Measurements from ENCODE around the gene CAPZA1.

The CAPZA1 gene

DNA sequence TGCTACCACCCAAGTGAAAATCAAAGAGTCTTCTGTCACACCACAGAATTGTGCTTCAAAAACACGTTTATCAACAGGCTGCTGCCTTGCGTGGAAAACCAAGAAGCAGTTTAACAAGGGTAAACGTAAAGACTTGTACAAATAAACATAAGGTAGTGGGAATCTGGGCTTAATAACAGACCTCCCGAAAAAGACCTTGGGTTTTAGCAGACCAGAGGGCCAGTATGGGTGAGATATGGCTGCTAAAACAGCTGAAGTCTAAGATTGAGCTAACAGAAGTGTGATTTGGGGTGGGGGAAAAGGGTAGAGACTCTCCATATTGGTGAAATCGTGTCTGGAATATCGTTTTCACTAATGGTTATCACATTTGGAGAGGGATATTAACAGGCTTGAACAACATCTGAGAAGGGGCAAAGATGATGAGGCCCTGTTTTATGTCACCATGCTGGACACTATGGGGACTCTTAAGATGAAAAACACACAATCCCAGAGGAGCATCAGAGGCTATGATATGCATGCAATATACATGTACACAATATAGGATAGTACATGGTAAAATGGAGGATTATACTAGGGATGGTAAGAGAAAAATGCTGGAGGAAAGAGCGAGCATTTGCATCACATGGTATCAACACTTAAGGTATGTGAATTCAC is 56.2 kb downstream of the CAPZA1 start:
- H3K36me3 ChIP-seq (ENCODE audit: insufficient read depth, low read length): peaks cover 31% of the 10 kb centered on the region
- no peak for DNase-seq (ENCODE audit: low read depth, low spot score)
- H3K9ac ChIP-seq (ENCODE audit: insufficient read length): peak overlapping the region; percentile 93
- H3K4me3 ChIP-seq: peak overlapping the region; percentile 93
- H3K9me3 ChIP-seq (ENCODE audit: low read depth, low read length): no peaks in the 10 kb centered on the region
- TF ChIP-seq POLR2AphosphoS5 (IDR thresholded peaks at IDR 0.05; ENCODE audit: borderline replicate concordance, low read depth, low read length): no peak
- TF ChIP-seq FOXP2 (optimal IDR thresholded peaks at IDR 0.05; ENCODE audit: control extremely low read depth, extremely low read length, insufficient read depth): no peak
- TF ChIP-seq EZH2 (IDR thresholded peaks at IDR 0.05): no peak
- H3K27ac ChIP-seq: peak overlapping the region; percentile 79; the same call in 1 of the 2 replicates

DNA sequence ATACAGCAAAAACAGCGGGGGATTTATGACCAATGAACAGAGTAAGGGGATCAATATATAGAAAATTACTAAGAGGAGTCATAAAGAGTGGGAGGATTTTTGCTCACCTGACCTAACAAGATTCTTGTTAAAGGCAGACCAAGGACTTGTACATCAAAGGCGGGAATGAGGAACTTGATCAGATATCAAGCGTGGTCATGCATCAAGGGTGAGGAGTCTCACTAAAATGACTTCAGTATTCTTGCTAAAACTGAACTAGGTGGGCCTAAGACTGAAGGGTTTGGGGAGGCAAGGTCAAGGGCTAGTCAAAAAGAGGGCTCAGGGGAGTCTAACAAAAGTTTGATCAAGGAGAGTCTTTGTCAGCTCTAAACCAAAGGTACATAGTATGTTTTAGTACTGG is 56.9 kb downstream of the CAPZA1 start:
- TF ChIP-seq EZH2 (IDR thresholded peaks at IDR 0.05): no peak
- TF ChIP-seq FOXP2 (optimal IDR thresholded peaks at IDR 0.05; ENCODE audit: control extremely low read depth, extremely low read length, insufficient read depth): no peak
- no peak for TF ChIP-seq POLR2AphosphoS5 (IDR thresholded peaks at IDR 0.05; ENCODE audit: borderline replicate concordance, low read depth, low read length)
- Histone ChIP-seq H3K9ac (ENCODE audit: insufficient read length) (no peak overlapping the region), H3K4me3 (peak overlapping the region; percentile 93; the same call in 1 of the 2 replicates), H3K27ac (no peak overlapping the region), H3K9me3 (ENCODE audit: low read depth, low read length) (no peaks in the 10 kb centered on the region), H3K36me3 (ENCODE audit: insufficient read depth, low read length) (peaks cover 25% of the 10 kb centered on the region)
- DNase-seq (ENCODE audit: low read depth, low spot score): no peak

DNA sequence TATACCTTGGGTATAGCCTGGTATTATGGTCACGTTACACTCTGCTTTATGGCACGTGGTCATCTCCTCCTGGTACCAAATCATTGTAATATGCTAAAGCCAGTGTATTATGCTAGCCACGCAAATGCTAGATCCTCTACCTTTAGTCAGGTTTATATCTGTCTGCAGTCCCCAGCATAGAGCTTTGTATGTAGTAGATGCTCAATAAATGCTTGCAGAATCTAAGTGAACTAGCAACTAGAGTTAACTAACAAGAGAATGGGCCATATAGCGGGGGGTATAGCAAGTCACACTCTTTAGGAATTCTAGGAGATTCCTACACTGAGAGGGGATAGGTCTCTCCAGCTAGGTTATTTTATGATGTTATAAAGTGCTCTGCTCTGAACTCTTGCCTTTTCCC is 57.9 kb downstream of the CAPZA1 start:
- peaks cover 19% of the 10 kb centered on the region for H3K36me3 ChIP-seq (ENCODE audit: insufficient read depth, low read length)
- no peak overlapping the region for H3K4me3 ChIP-seq
- H3K9ac ChIP-seq (ENCODE audit: insufficient read length): no peak overlapping the region
- no peak for DNase-seq (ENCODE audit: low read depth, low spot score)
- no peak for TF ChIP-seq POLR2AphosphoS5 (IDR thresholded peaks at IDR 0.05; ENCODE audit: borderline replicate concordance, low read depth, low read length)
- TF ChIP-seq FOXP2 (optimal IDR thresholded peaks at IDR 0.05; ENCODE audit: control extremely low read depth, extremely low read length, insufficient read depth): no peak
- no peak for TF ChIP-seq EZH2 (IDR thresholded peaks at IDR 0.05)
- no peak overlapping the region for H3K27ac ChIP-seq
- H3K9me3 ChIP-seq (ENCODE audit: low read depth, low read length): no peaks in the 10 kb centered on the region

DNA sequence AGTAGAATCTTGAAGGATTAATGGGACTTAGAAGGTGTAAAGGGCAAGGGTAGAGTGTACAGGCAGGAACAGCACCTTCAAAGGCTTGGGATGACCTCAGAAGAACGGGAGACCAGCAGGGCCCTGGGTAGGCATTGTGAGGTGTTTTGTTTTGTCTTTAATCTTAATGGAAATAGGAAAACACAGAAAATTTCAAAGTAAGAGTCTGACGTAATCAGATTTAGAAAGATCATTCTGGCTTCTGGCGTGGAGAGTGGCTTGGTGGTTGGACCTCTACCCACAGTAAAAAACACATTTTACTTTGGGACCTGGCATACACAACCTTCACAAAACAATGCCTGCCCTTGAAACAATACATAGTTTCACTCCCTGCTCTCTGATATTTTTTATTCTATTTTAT is 59.0 kb downstream of the CAPZA1 start:
- DNase-seq (ENCODE audit: low read depth, low spot score): no peak
- peaks cover 19% of the 10 kb centered on the region for H3K36me3 ChIP-seq (ENCODE audit: insufficient read depth, low read length)
- H3K9ac ChIP-seq (ENCODE audit: insufficient read length): no peak overlapping the region
- H3K9me3 ChIP-seq (ENCODE audit: low read depth, low read length): no peaks in the 10 kb centered on the region
- H3K27ac ChIP-seq: no peak overlapping the region
- no peak for TF ChIP-seq EZH2 (IDR thresholded peaks at IDR 0.05)
- TF ChIP-seq FOXP2 (optimal IDR thresholded peaks at IDR 0.05; ENCODE audit: control extremely low read depth, extremely low read length, insufficient read depth): no peak
- TF ChIP-seq POLR2AphosphoS5 (IDR thresholded peaks at IDR 0.05; ENCODE audit: borderline replicate concordance, low read depth, low read length): no peak
- no peak overlapping the region for H3K4me3 ChIP-seq

DNA sequence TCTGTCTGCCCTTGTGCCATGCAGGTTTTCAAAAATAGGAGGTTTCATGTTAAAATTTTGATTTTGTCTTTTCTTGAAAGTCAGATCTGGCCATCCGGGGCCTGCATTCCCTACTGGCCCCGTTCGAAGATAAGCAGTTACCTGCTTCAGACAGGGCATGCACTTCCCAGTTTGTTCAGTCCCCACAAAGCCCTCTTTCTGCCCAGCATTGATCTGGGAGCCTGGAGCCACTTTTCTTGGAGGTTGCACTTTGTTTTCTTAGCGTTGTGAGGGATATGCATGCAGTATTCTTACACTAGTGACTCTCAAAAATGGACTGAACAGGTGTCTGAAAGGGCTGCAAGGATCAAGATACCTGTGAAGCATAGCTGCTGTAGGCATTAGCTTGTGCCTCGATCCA is 66.3 kb downstream of the CAPZA1 start:
- H3K27ac ChIP-seq: no peak overlapping the region

DNA sequence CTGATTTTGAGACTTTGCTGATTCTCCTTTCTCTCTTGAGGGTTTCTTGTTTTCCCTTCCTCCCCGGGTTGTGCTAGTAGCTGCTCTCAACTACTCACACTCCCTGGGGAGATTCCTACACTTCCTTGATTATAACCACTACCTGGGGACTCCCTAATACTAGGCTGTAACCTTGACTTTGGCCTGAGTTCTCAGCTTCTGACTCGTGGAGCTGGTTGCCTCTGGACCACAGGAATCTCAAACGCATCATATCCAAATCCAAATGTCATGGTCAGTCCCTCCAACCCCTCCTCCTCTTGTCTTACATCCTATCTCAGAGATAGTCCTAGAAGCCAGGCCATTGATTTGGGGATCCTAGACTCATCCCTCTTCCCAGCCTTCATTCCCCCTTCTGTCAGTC is 66.8 kb downstream of the CAPZA1 start:
- no peak overlapping the region for H3K9ac ChIP-seq (ENCODE audit: insufficient read length)
- no peak for DNase-seq (ENCODE audit: low read depth, low spot score)
- peaks cover 18% of the 10 kb centered on the region; the same call in 1 of the 2 replicates for H3K36me3 ChIP-seq (ENCODE audit: insufficient read depth, low read length)
- TF ChIP-seq FOXP2 (optimal IDR thresholded peaks at IDR 0.05; ENCODE audit: control extremely low read depth, extremely low read length, insufficient read depth): no peak
- TF ChIP-seq POLR2AphosphoS5 (IDR thresholded peaks at IDR 0.05; ENCODE audit: borderline replicate concordance, low read depth, low read length): no peak
- TF ChIP-seq EZH2 (IDR thresholded peaks at IDR 0.05): no peak
- no peak overlapping the region for H3K4me3 ChIP-seq
- H3K27ac ChIP-seq: no peak overlapping the region
- no peaks in the 10 kb centered on the region for H3K9me3 ChIP-seq (ENCODE audit: low read depth, low read length)

More for the DNA sequence above, 66.3 kb downstream of the CAPZA1 start:
- TF ChIP-seq FOXP2 (optimal IDR thresholded peaks at IDR 0.05; ENCODE audit: control extremely low read depth, extremely low read length, insufficient read depth): no peak
- TF ChIP-seq POLR2AphosphoS5 (IDR thresholded peaks at IDR 0.05; ENCODE audit: borderline replicate concordance, low read depth, low read length): no peak
- TF ChIP-seq EZH2 (IDR thresholded peaks at IDR 0.05): no peak
- peaks cover 15% of the 10 kb centered on the region; the same call in 1 of the 2 replicates for H3K36me3 ChIP-seq (ENCODE audit: insufficient read depth, low read length)
- H3K4me3 ChIP-seq: no peak overlapping the region
- no peaks in the 10 kb centered on the region for H3K9me3 ChIP-seq (ENCODE audit: low read depth, low read length)
- DNase-seq (ENCODE audit: low read depth, low spot score): no peak
- H3K9ac ChIP-seq (ENCODE audit: insufficient read length): no peak overlapping the region

DNA sequence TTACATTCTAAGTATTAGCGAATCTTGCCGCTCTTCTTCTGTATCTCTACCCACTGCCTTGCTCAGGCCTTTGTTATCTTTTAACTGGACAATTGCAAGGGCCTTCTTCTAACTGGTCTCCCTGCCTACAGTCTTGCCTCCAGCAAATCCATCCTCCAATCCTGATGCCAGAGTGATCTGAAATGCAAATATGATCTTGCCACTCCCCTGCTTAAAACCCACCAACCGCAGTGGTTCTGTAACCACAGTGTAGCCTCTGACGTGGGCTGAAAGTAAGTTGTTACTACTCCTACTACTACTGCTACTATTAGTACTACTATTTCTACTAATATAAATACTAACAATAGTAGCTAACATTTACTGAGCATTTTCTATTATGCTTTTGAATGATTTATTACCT is 67.2 kb downstream of the CAPZA1 start:
- TF ChIP-seq FOXP2 (optimal IDR thresholded peaks at IDR 0.05; ENCODE audit: control extremely low read depth, extremely low read length, insufficient read depth) (no peak), EZH2 (IDR thresholded peaks at IDR 0.05) (no peak), POLR2AphosphoS5 (IDR thresholded peaks at IDR 0.05; ENCODE audit: borderline replicate concordance, low read depth, low read length) (no peak)
- Histone ChIP-seq H3K4me3 (no peak overlapping the region), H3K9ac (ENCODE audit: insufficient read length) (no peak overlapping the region), H3K27ac (no peak overlapping the region), H3K9me3 (ENCODE audit: low read depth, low read length) (no peaks in the 10 kb centered on the region), H3K36me3 (ENCODE audit: insufficient read depth, low read length) (peaks cover 22% of the 10 kb centered on the region; the same call in 1 of the 2 replicates)
- no peak for DNase-seq (ENCODE audit: low read depth, low spot score)

DNA sequence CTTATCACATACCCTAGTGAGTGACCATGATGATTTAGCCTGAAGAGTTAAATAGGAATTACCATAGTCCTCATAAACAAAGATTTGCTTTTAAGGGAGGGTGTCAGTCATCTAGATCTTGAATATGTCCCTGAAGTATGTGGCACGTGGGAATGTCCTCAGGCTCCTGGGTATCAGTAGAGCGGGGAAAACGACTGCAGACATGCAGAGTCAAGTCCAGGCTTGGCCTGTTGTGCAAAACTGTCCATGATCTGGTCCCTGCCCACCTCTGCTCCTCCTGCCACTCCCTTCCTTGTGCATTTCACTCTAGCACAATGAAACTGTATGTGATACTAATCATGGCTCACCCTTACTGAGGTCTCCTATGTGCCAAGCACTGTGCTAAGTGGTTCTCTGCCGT is 67.7 kb downstream of the CAPZA1 start:
- no peak for DNase-seq (ENCODE audit: low read depth, low spot score)
- H3K9me3 ChIP-seq (ENCODE audit: low read depth, low read length): no peaks in the 10 kb centered on the region

More for the DNA sequence above, 67.7 kb downstream of the CAPZA1 start:
- H3K36me3 ChIP-seq (ENCODE audit: insufficient read depth, low read length): peaks cover 26% of the 10 kb centered on the region; the same call in 1 of the 2 replicates
- no peak overlapping the region for H3K9ac ChIP-seq (ENCODE audit: insufficient read length)
- no peak overlapping the region for H3K27ac ChIP-seq
- no peak for TF ChIP-seq EZH2 (IDR thresholded peaks at IDR 0.05)
- TF ChIP-seq POLR2AphosphoS5 (IDR thresholded peaks at IDR 0.05; ENCODE audit: borderline replicate concordance, low read depth, low read length): no peak
- TF ChIP-seq FOXP2 (optimal IDR thresholded peaks at IDR 0.05; ENCODE audit: control extremely low read depth, extremely low read length, insufficient read depth): no peak
- H3K4me3 ChIP-seq: no peak overlapping the region

Measured in SK-N-MC (cell line).